Hepatocyte (in vitro differentiated cells): ENCODE results near the gene DEGS2.
"Not testable (repeated sequence)": the region's sequence is repeated elsewhere in the genome, so short reads cannot be mapped to it uniquely, and the experiment has no call there.

Experiments used
- EZH2 ChIP-seq: fragments of 200-600 bp; sonication (generic); IDR thresholded peaks from 2 replicates; pipeline ENCODE4 v1.6.1; 2016; ENCODE audit warnings: antibody characterized with exemption, mild to moderate bottlenecking, borderline replicate concordance
- EZH2phosphoT487 ChIP-seq: fragments of 200-600 bp; sonication (generic); IDR thresholded peaks from one replicate; pipeline ENCODE4 v1.6.1; 2018; ENCODE audit warnings: antibody characterized with exemption, mild to moderate bottlenecking, low read depth, moderate library complexity; ENCODE audit not compliant: unreplicated experiment, severe bottlenecking
- TF ChIP-seq, protein P1 (sequence below): fragments of 200-600 bp; sonication (generic); IDR thresholded peaks from 2 replicates; pipeline ENCODE4 v1.5.1; 2016; ENCODE audit warnings: antibody characterized with exemption, mild to moderate bottlenecking; ENCODE audit not compliant: poor library complexity

DNA sequence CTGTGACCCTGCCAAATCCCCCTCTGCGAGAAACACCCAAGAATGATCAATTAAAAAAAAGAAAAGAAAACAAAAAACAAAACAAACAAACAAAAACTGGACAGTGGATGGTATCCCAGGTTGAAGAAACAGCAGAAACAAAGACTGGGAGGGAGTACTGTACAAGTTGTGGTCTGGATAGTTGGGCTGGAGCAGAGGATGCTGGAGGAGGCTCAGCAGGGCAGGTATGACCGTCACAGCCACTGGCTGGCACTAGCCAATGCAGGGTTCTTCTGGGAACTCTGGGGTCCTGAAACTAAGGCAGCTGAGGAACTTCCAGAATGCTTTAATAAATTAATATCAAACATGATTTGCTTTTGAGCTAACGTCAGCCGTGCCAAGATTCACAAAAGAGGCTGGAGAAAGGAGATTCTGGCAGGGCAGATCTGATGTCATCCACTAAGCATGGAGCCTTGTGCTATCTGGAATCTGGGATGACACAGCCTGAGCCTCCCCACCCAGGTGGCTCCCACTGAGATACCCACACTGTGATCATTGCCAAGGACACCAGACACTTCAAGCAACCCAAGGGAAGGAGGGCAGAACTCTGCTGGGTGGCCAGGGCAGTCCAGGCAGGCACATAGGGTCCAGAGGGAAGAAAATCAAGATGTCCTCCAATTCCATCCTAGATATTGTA, 22.6 kb upstream of the DEGS2 start:
- TF ChIP-seq EZH2phosphoT487, EZH2: not testable (repeated sequence)
- TF ChIP-seq, protein P1, sequence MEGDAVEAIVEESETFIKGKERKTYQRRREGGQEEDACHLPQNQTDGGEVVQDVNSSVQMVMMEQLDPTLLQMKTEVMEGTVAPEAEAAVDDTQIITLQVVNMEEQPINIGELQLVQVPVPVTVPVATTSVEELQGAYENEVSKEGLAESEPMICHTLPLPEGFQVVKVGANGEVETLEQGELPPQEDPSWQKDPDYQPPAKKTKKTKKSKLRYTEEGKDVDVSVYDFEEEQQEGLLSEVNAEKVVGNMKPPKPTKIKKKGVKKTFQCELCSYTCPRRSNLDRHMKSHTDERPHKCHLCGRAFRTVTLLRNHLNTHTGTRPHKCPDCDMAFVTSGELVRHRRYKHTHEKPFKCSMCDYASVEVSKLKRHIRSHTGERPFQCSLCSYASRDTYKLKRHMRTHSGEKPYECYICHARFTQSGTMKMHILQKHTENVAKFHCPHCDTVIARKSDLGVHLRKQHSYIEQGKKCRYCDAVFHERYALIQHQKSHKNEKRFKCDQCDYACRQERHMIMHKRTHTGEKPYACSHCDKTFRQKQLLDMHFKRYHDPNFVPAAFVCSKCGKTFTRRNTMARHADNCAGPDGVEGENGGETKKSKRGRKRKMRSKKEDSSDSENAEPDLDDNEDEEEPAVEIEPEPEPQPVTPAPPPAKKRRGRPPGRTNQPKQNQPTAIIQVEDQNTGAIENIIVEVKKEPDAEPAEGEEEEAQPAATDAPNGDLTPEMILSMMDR: not testable (repeated sequence)
